ENCODE measurements around the gene NXF1. TPM values are rescaled to one million over a fixed set of nuclear protein-coding genes. Genes with fewer than 3 reads are reported as not detected.
A peak's percentile ranks its signal among the peaks of the same experiment; 100 is the strongest.

NXF1 gene
- total RNA-seq, 4 donors from 2014 or later, result 45.2 to 120 (median 102) TPM

DNA sequence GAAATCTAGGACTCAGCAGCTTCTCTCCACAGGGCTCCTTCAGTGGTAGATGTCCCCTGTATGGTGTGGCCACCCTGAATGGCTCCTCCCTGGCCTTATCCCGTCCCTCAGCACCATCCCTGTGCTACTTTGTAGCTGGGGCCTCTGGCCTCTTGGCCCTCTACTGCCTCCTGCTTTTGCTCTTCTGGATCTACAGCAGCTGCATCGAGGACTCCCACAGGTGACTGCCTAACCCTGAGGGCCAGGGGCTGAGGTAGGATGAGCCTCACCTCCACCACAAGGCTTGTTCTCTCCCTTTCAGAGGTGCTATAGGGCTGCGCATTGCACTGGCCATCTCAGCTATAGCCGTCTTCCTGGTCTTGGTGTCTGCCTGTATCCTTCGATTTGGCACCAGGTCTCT, 16.2 kb downstream of the NXF1 start:
- H3K4me3 ChIP-seq, result no peak overlapping the region
- no peaks in the 10 kb centered on the region for H3K27me3 ChIP-seq
- TF ChIP-seq CTCF (IDR thresholded peaks at IDR 0.05) (no peak), POLR2A (IDR thresholded peaks at IDR 0.05) (no peak)
- no peak for DNase-seq
- H3K4me1 ChIP-seq, result peaks cover 5 to 52% (median 26%) of the 10 kb centered on the region in 4 donors
- H3K36me3 ChIP-seq, result peaks cover 0 to 34% (median 0%) of the 10 kb centered on the region in 3 donors
- peak overlapping the region in 1 of 4 donors; percentile 12 for H3K27ac ChIP-seq
- no peaks in the 10 kb centered on the region for H3K9me3 ChIP-seq

- TF ChIP-seq POLR2A (IDR thresholded peaks at IDR 0.05) (peak; percentile 97 to 99), CTCF (IDR thresholded peaks at IDR 0.05) (peak in 5 of 6 experiments; percentile 26 to 58 (median 50))
- H3K27me3 ChIP-seq, result no peaks in the 10 kb centered on the region
- peak within 1 kb of the TSS; percentile 95 to 100 (median 98) for H3K27ac ChIP-seq
- no peaks in the 10 kb centered on the region for H3K9me3 ChIP-seq
- peaks cover 4 to 45% (median 22%) of the 10 kb centered on the region in 4 donors for H3K4me1 ChIP-seq
- DNase-seq, result peak; percentile 97 to 100 (median 100)
- peak within 1 kb of the TSS; percentile 70 to 100 (median 94) for H3K4me3 ChIP-seq
- peaks cover 0 to 25% (median 0%) of the 10 kb centered on the region in 3 donors for H3K36me3 ChIP-seq
Measured at GRCh38 chr11:62787005-62787759, 18.1 kb downstream of the NXF1 start, which contains the start of gene TMEM179B. Gene TMEM179B (plus strand): TSS chr11:62787402. CDS start chr11:62787432, 30 bp downstream.

DNA sequence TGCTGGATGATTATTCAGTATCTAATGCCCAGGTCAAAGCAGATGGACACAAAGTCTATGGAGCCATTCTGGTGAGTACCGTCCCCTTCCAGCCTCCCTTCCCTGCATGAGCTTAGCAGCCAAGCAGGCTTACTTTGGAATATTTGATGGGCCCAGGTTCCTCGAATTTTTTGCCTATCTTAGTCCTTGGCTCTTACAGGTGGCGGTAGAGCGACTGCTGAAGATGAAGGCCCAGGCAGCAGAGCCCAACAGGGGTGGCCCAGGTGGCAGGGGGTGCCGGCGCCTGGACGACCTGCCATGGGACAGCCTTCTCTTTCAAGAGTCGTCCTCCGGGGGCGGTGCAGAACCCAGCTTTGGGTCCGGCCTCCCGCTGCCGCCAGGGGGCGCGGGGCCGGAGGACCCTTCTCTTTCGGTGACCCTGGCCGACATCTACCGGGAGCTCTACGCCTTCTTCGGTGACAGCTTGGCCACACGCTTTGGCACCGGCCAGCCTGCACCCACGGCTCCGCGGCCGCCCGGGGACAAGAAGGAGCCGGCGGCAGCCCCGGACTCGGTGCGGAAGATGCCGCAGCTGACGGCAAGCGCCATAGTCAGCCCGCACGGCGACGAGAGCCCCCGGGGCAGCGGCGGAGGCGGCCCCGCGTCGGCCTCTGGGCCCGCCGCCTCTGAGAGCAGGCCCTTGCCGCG, 18.8 kb downstream of the NXF1 start:
- Histone ChIP-seq H3K4me1 (peaks cover 3 to 42% (median 20%) of the 10 kb centered on the region in 4 donors), H3K9me3 (no peaks in the 10 kb centered on the region), H3K36me3 (peaks cover 0 to 28% (median 0%) of the 10 kb centered on the region in 3 donors)

DNA sequence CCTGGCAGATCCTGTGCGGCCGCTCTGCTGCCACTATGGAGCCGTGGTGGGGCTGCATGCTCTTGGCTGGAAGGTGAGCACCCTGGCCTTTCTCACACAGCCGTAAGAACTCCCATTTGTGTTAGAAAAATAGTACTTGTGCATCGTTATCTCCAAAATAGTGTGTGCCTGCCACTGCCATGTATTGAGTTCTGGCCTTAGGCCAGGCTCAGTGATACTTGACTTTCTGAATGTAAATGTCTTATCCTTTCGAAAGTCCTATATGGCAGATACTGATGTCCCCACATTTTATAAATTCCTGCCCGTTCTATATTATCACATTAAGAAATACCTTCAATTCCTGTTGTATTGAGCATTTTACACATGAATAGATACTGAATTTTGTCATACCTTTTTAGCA, 22.5 kb downstream of the NXF1 start:
- Histone ChIP-seq H3K27ac (no peak overlapping the region), H3K4me3 (no peak overlapping the region), H3K36me3 (peaks cover 0 to 39% (median 0%) of the 10 kb centered on the region in 3 donors), H3K27me3 (no peaks in the 10 kb centered on the region), H3K4me1 (peaks cover 0 to 10% (median 6%) of the 10 kb centered on the region in 4 donors), H3K9me3 (no peaks in the 10 kb centered on the region)
- no peak for DNase-seq
- no peak for TF ChIP-seq CTCF (IDR thresholded peaks at IDR 0.05)
- TF ChIP-seq POLR2A (IDR thresholded peaks at IDR 0.05), result no peak

More for the DNA sequence above, 18.8 kb downstream of the NXF1 start:
- Histone ChIP-seq H3K27me3 (no peaks in the 10 kb centered on the region), H3K4me3 (peak overlapping the region; percentile 70 to 100 (median 94)), H3K27ac (peak overlapping the region; percentile 95 to 100 (median 98))
- TF ChIP-seq POLR2A (IDR thresholded peaks at IDR 0.05) (peak in 1 of 2 donors; percentile 26), CTCF (IDR thresholded peaks at IDR 0.05) (peak; percentile 94 to 98 (median 98))
- DNase-seq, result peak; percentile 87 to 96 (median 93)

DNA sequence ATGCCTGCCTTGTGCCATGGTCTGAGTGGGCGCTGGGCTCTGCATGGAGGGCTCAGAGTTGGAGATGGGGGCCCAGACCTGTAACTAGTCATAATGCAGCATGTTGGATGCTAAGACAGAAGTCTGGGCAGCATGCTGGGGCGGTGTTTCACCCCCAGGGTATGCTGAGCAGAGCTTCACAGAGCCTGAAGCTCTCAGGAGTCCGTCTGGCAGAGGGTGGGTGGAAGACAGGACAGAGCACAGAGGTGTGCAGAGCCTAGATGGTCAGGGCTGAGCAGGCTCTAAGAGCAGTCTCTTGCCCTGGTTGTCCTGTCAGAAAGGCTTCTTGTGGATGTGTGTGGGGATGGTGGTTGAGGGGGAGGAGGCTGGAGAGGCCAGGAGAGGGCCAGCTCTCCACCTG, 26.8 kb downstream of the NXF1 start:
- Histone ChIP-seq H3K27me3 (no peaks in the 10 kb centered on the region), H3K36me3 (peaks cover 0 to 64% (median 0%) of the 10 kb centered on the region in 3 donors), H3K9me3 (no peaks in the 10 kb centered on the region), H3K4me1 (no peaks in the 10 kb centered on the region), H3K4me3 (no peak overlapping the region), H3K27ac (no peak overlapping the region)
- TF ChIP-seq CTCF (IDR thresholded peaks at IDR 0.05) (no peak), POLR2A (IDR thresholded peaks at IDR 0.05) (no peak)
- no peak for DNase-seq
